AG04450 (cell line): Measurements from ENCODE around the gene ZSWIM6. TPM values are rescaled to one million over a fixed set of nuclear protein-coding genes. Genes with fewer than 3 reads are reported as not detected.

Experiments
- CTCF ChIA-PET: fragments of 300-600, 350-600 bp; formaldehyde crosslinking; extraction: SDS; loops from one replicate; lab custom pipeline; 2022; ENCODE audit warnings: antibody characterized with exemption, inconsistent platforms; lab: Charles Lee
- POLR2A ChIA-PET: fragments of 350-600 bp; formaldehyde crosslinking; extraction: SDS; loops from one replicate; lab custom pipeline; 2021; ENCODE audit warnings: antibody characterized with exemption, inconsistent platforms; lab: Yijun Ruan, JAX
- DNase-seq: peaks from one replicate; pipeline ENCODE4 v3.0.0-alpha.2; 2011; ENCODE audit warnings: low read depth, low spot score
- H3K27ac ChIP-seq: one replicate; pipeline ENCODE4 v1.5.1; 2012; ENCODE audit warnings: low read depth, low read length, control low read depth
- H3K27me3 ChIP-seq: one replicate; pipeline ENCODE4 v1.6.0; 2012; ENCODE audit warnings: low read length; ENCODE audit not compliant: control insufficient read depth, insufficient read depth
- H3K4me3 ChIP-seq: 2 replicates; pipeline ENCODE4 v1.5.1; 2011; ENCODE audit warnings: mild to moderate bottlenecking, low read depth, low read length, control low read depth
- H3K9me3 ChIP-seq: 2 replicates; pipeline ENCODE4 v1.5.1; 2012; ENCODE audit warnings: low read length; ENCODE audit not compliant: control insufficient read depth, insufficient read depth
- CTCF ChIP-seq: IDR thresholded peaks from 2 replicates; pipeline ENCODE4 v1.5.1; 2011; ENCODE audit warnings: low read depth, low read length, control low read depth, inconsistent platforms
- polyA plus RNA-seq: library from polyadenylated mRNA; depleted of rRNA; stranded (reverse); fragments of >200 nt; gene quantifications from 2 replicates; pipeline ENCODE4 v1.2.3, GENCODE V29; 2011

Gene ZSWIM6
- polyA plus RNA-seq, 1 experiment: 18.9 TPM

- no peak overlapping the region for H3K4me3 ChIP-seq
- H3K27me3 ChIP-seq: no peaks in the 10 kb centered on the region
- POLR2A ChIA-PET: no interaction called here
- CTCF ChIA-PET: no interaction called here
- no peaks in the 10 kb centered on the region for H3K9me3 ChIP-seq
- TF ChIP-seq CTCF: no peak
- no peak overlapping the region for H3K27ac ChIP-seq
- DNase-seq: no peak
These were observed 44.6 kb upstream of the ZSWIM6 start for GRCh38 chr5:61287474-61287873.

GRCh38 chr5:61289241-61289640 is 42.8 kb upstream of the ZSWIM6 start:
- H3K27ac ChIP-seq: no peak overlapping the region
- ChIA-PET CTCF (interaction anchor here (0.7 kb wide), 2 partner anchors 12 to 71 kb away, joined by 3 to 4 read pairs; no protein-coding TSS in a partner anchor), POLR2A (no interaction called here)
- no peak overlapping the region for H3K4me3 ChIP-seq
- no peak for DNase-seq
- H3K9me3 ChIP-seq: no peaks in the 10 kb centered on the region
- no peaks in the 10 kb centered on the region for H3K27me3 ChIP-seq
- peak; percentile 14; the same call in 1 of the 2 replicates for TF ChIP-seq CTCF

GRCh38 chr5:61289669-61290306 is 42.3 kb upstream of the ZSWIM6 start:
- Histone ChIP-seq H3K27ac (no peak overlapping the region), H3K27me3 (no peaks in the 10 kb centered on the region), H3K9me3 (no peaks in the 10 kb centered on the region), H3K4me3 (no peak overlapping the region)
- no peak for DNase-seq
- ChIA-PET CTCF (interaction anchor here (0.5 to 0.7 kb wide), 4 partner anchors 13 to 133 kb away, joined by 3 to 4 read pairs (median 3); no protein-coding TSS in a partner anchor), POLR2A (no interaction called here)
- TF ChIP-seq CTCF: no peak

GRCh38 chr5:61290791-61291210 is 41.3 kb upstream of the ZSWIM6 start:
- ChIA-PET POLR2A (interaction anchor here (0.8 to 1.2 kb wide), 3 partner anchors 10 to 41 kb away, joined by 3 to 7 read pairs (median 3); no protein-coding TSS in a partner anchor), CTCF (interaction anchor here (0.6 kb wide), 1 partner anchor 17 kb away, joined by 3 read pairs; no protein-coding TSS in a partner anchor)
- no peak for TF ChIP-seq CTCF
- DNase-seq: no peak
- Histone ChIP-seq H3K27me3 (no peaks in the 10 kb centered on the region), H3K27ac (no peak overlapping the region), H3K4me3 (no peak overlapping the region), H3K9me3 (no peaks in the 10 kb centered on the region)

- H3K27ac ChIP-seq: no peak overlapping the region
- CTCF ChIA-PET: no interaction called here
- DNase-seq: no peak
- no peaks in the 10 kb centered on the region for H3K27me3 ChIP-seq
- H3K4me3 ChIP-seq: no peak overlapping the region
- no peaks in the 10 kb centered on the region for H3K9me3 ChIP-seq
- TF ChIP-seq CTCF: no peak
- POLR2A ChIA-PET: no interaction called here
These were observed 39.9 kb upstream of the ZSWIM6 start for GRCh38 chr5:61292062-61292657.
